ENCODE data around the gene LNX2.

- TF ChIP-seq RAD21 (IDR thresholded peaks at IDR 0.05; ENCODE audit: low read length) (no peak), CTCF (conservative IDR thresholded peaks at IDR 0.05; ENCODE audit: low read depth, low read length) (no peak), POLR2A (IDR thresholded peaks at IDR 0.05; ENCODE audit: low read depth, low read length) (no peak), SMC3 (IDR thresholded peaks at IDR 0.05; ENCODE audit: low read depth, low read length) (no peak)
Observed at GRCh38 chr13:27524981-27525975, 95.1 kb downstream of the LNX2 start.
